SK-N-SH (cell line): ENCODE results near the gene ITM2B. TPM values are rescaled to one million over a fixed set of nuclear protein-coding genes. Genes with fewer than 3 reads are reported as not detected.

Experiments used
- CTCF ChIA-PET: fragments of 300-600, 350-600 bp; formaldehyde crosslinking; extraction: SDS; loops from one replicate; lab custom pipeline; 2021; lab: Yijun Ruan, JAX
- POLR2A ChIA-PET: fragments of 350-600 bp; sonication (Branson Sonifier 250); formaldehyde crosslinking; extraction: SDS; loops from one replicate; lab custom pipeline; 2020; ENCODE audit warnings: antibody characterized with exemption, inconsistent platforms; lab: Yijun Ruan, JAX
- DNase-seq: peaks from one replicate; pipeline ENCODE4 v3.0.0; 2012
- H2AFZ ChIP-seq: fragments of 200-600 bp; sonication (generic); 2 replicates; pipeline ENCODE4 v1.8.1; 2016; ENCODE audit warnings: antibody characterized with exemption, mild to moderate bottlenecking, low read depth
- H3F3A ChIP-seq: fragments of 200-600 bp; sonication (generic); replicated peaks from 2 replicates; pipeline ENCODE3; 2016; ENCODE audit warnings: antibody characterized with exemption, mild to moderate bottlenecking; ENCODE audit not compliant: insufficient read depth
- H3K27ac ChIP-seq, 2 experiments: fragments of 200-500 bp in 1 of 2; fragments of 200-600 bp in 1 of 2; sonication (Bioruptor generic) in 1 of 2; sonication (generic), shearing (Covaris generic) in 1 of 2; 2 replicates each; pipeline versions ENCODE4 v1.5.1 to v1.6.1; 2014 to 2016; ENCODE audit warnings: low read depth in 2 of 2, inconsistent platforms in 1 of 2, low read length in 1 of 2, mild to moderate bottlenecking in 1 of 2, mixed read lengths in 1 of 2
- H3K27me3 ChIP-seq: fragments of 200-600 bp; sonication (generic), shearing (Covaris generic); 2 replicates; pipeline ENCODE4 v1.6.1; 2016; ENCODE audit warnings: mixed run types; ENCODE audit not compliant: insufficient read depth
- H3K36me3 ChIP-seq, 2 experiments: fragments of 200-500 bp in 1 of 2; fragments of 200-600 bp in 1 of 2; sonication (Bioruptor generic) in 1 of 2; sonication (generic) in 1 of 2; replicated peaks in 1 of 2; 2 replicates each; pipeline versions ENCODE3 to v1.5.1; 2014 to 2016; ENCODE audit warnings: low read length in 1 of 2, mild to moderate bottlenecking in 1 of 2; ENCODE audit not compliant: insufficient read depth in 2 of 2, control insufficient read depth in 1 of 2
- H3K4me1 ChIP-seq, 2 experiments: fragments of 200-500 bp in 1 of 2; fragments of 200-600 bp in 1 of 2; sonication (Bioruptor generic) in 1 of 2; sonication (generic), shearing (Covaris generic) in 1 of 2; 2 replicates each; pipeline versions ENCODE4 v1.5.1 to v1.6.1; 2014 to 2016; ENCODE audit warnings: low read depth in 1 of 2, low read length in 1 of 2, mixed run types in 1 of 2; ENCODE audit not compliant: insufficient read depth in 2 of 2, control insufficient read depth in 1 of 2
- H3K4me2 ChIP-seq: fragments of 200-600 bp; sonication (generic), shearing (Covaris generic); 2 replicates; pipeline ENCODE4 v1.6.1; 2017; ENCODE audit warnings: mixed run types
- H3K4me3 ChIP-seq, 2 experiments: fragments of 200-500 bp in 1 of 2; fragments of 200-600 bp in 1 of 2; sonication (Bioruptor generic) in 1 of 2; sonication (generic), shearing (Covaris generic) in 1 of 2; 2 replicates each; pipeline versions ENCODE4 v1.5.1 to v1.8.1; 2014 to 2016; ENCODE audit warnings: low read depth in 2 of 2, inconsistent platforms in 1 of 2, low read length in 1 of 2, mild to moderate bottlenecking in 1 of 2, mixed read lengths in 1 of 2, moderate library complexity in 1 of 2
- H3K79me2 ChIP-seq: fragments of 200-600 bp; sonication (generic); 2 replicates; pipeline ENCODE4 v1.8.1; 2017; ENCODE audit warnings: mild to moderate bottlenecking; ENCODE audit not compliant: insufficient read depth
- H3K9ac ChIP-seq: fragments of 200-600 bp; sonication (generic); 2 replicates; pipeline ENCODE4 v1.6.1; 2017; ENCODE audit warnings: mixed run types
- H3K9me2 ChIP-seq: fragments of 200-600 bp; sonication (generic); 2 replicates; pipeline ENCODE4 v1.6.1; 2017; ENCODE audit warnings: mixed run types
- H3K9me3 ChIP-seq: fragments of 200-600 bp; sonication (generic); 2 replicates; pipeline ENCODE4 v1.6.1; 2017; ENCODE audit warnings: mixed run types, mild to moderate bottlenecking, moderate library complexity
- H4K20me1 ChIP-seq: fragments of 200-600 bp; sonication (generic); 2 replicates; pipeline ENCODE4 v1.6.1; 2017; ENCODE audit warnings: mild to moderate bottlenecking, mixed run types; ENCODE audit not compliant: insufficient read depth
- EP300 ChIP-seq, 2 experiments: IDR thresholded peaks; 2 replicates each; pipeline versions ENCODE4 v1.4.0 to v1.6.1; 2012; ENCODE audit warnings: borderline replicate concordance in 1 of 2, low read depth in 1 of 2, low read length in 1 of 2
- EZH2phosphoT487 ChIP-seq: fragments of 200-600 bp; sonication (generic); IDR thresholded peaks from 2 replicates; pipeline ENCODE4 v1.6.1; 2017; ENCODE audit warnings: low read depth, mixed run types, mild to moderate bottlenecking, antibody characterized with exemption, moderate library complexity, borderline replicate concordance
- FOSL2 ChIP-seq: IDR thresholded peaks from 2 replicates; pipeline ENCODE4 v1.4.0; 2012; ENCODE audit warnings: low read depth, mild to moderate bottlenecking, moderate library complexity, borderline replicate concordance
- FOXJ3 ChIP-seq: sonication (generic); formaldehyde crosslinking; IDR thresholded peaks from 2 replicates; pipeline ENCODE4 v1.5.1; 2020; ENCODE audit warnings: mild to moderate bottlenecking, missing genetic modification reagents
- GATA2 ChIP-seq: sonication (generic); formaldehyde crosslinking; IDR thresholded peaks from 2 replicates; pipeline ENCODE4 v1.5.0; 2020; ENCODE audit warnings: mild to moderate bottlenecking, missing genetic modification reagents
- JUND ChIP-seq: IDR thresholded peaks from 2 replicates; pipeline ENCODE4 v1.4.0; 2012
- MAX ChIP-seq: IDR thresholded peaks from 2 replicates; pipeline ENCODE4 v1.4.0; 2012; ENCODE audit warnings: low read depth
- MEF2A ChIP-seq: IDR thresholded peaks from 2 replicates; pipeline ENCODE4 v1.4.0; 2012; ENCODE audit warnings: low read depth, borderline replicate concordance
- MXI1 ChIP-seq: IDR thresholded peaks from 2 replicates; pipeline ENCODE4 v1.6.1; 2012; ENCODE audit warnings: mild to moderate bottlenecking, low read depth, low read length, improper control_type of control experiment
- NFIC ChIP-seq: IDR thresholded peaks from 2 replicates; pipeline ENCODE4 v1.4.0; 2012; ENCODE audit warnings: borderline replicate concordance
- NRF1 ChIP-seq: IDR thresholded peaks from 2 replicates; pipeline ENCODE4 v1.6.1; 2012; ENCODE audit warnings: low read depth, mild to moderate bottlenecking, low read length
- POLR2AphosphoS5 ChIP-seq: IDR thresholded peaks from 2 replicates; pipeline ENCODE4 v1.6.1; 2012; ENCODE audit warnings: low read depth, low read length
- RAD21 ChIP-seq: IDR thresholded peaks from 2 replicates; pipeline ENCODE4 v1.6.1; 2012; ENCODE audit warnings: mild to moderate bottlenecking, low read length
- RXRA ChIP-seq: IDR thresholded peaks from 2 replicates; pipeline ENCODE4 v1.4.0; 2012; ENCODE audit warnings: low read depth, mild to moderate bottlenecking, borderline replicate concordance
- SIN3A ChIP-seq: IDR thresholded peaks from 2 replicates; pipeline ENCODE4 v1.6.1; 2012; ENCODE audit warnings: low read depth, mild to moderate bottlenecking, low read length, moderate library complexity, borderline replicate concordance
- TEAD4 ChIP-seq: IDR thresholded peaks from 2 replicates; pipeline ENCODE4 v1.4.0; 2012; ENCODE audit warnings: mild to moderate bottlenecking, borderline replicate concordance; ENCODE audit not compliant: insufficient read depth
- USF1 ChIP-seq: IDR thresholded peaks from 2 replicates; pipeline ENCODE4 v1.4.0; 2012; ENCODE audit warnings: low read depth, borderline replicate concordance
- YY1 ChIP-seq: IDR thresholded peaks from 2 replicates; pipeline ENCODE4 v1.4.0; 2012; ENCODE audit warnings: low read depth, mild to moderate bottlenecking
- ZBTB33 ChIP-seq: IDR thresholded peaks from 2 replicates; pipeline ENCODE4 v1.4.0; 2012; ENCODE audit warnings: low read depth, borderline replicate concordance
- WGBS: methylation state at CpG from one replicate; pipeline ENCODE4 v1.1.6; 2017; ENCODE audit warnings: low lambda C conversion rate; 5-methylcytosine and 5-hydroxymethylcytosine counted together
- polyA plus RNA-seq, 3 experiments: library from polyadenylated mRNA; depleted of rRNA; stranded (reverse); fragments of >200 nt; gene quantifications; 2 replicates each; pipeline ENCODE4 v1.2.3, GENCODE V29; 2012

The ITM2B gene
- polyA plus RNA-seq, 1 of the 3 experiments (the other 2 are of a cell fraction) = 184 TPM

GRCh38 chr13:48258430-48258829 is 25.4 kb downstream of the ITM2B start:
- H3K4me3 ChIP-seq = no peak overlapping the region
- peaks cover 2% of the 10 kb centered on the region; the same call in 1 of the 2 replicates for H3K79me2 ChIP-seq
- H3K36me3 ChIP-seq = peaks cover 82 to 83% of the 10 kb centered on the region in 2 experiments
- H3K4me1 ChIP-seq = no peaks in the 10 kb centered on the region
- TF ChIP-seq RAD21 (no peak), JUND (no peak), GATA2 (CRISPR knock-in tag) (no peak), RXRA (no peak), USF1 (no peak), NFIC (no peak), MAX (no peak), FOSL2 (no peak), MEF2A (no peak), TEAD4 (no peak), POLR2AphosphoS5 (no peak)
- no peaks in the 10 kb centered on the region for H3K9me3 ChIP-seq
- H3K9me2 ChIP-seq = no peaks in the 10 kb centered on the region
- ChIA-PET POLR2A (no interaction called here), CTCF (no interaction called here)
- H4K20me1 ChIP-seq = no peaks in the 10 kb centered on the region
- no peak overlapping the region for H2AFZ ChIP-seq
- no peaks in the 10 kb centered on the region for H3K27me3 ChIP-seq
- no peak overlapping the region for H3K9ac ChIP-seq
- 96% methylated on average over 3 of the region's 3 CpGs for WGBS
- H3F3A ChIP-seq = no peaks in the 10 kb centered on the region
- no peak for DNase-seq
- H3K27ac ChIP-seq = no peak overlapping the region
- no peak overlapping the region for H3K4me2 ChIP-seq

- Histone ChIP-seq H3K27ac (no peak overlapping the region), H2AFZ (no peak overlapping the region), H3K4me2 (no peak overlapping the region), H3K9me3 (no peaks in the 10 kb centered on the region), H3K36me3 (peaks cover 77 to 85% of the 10 kb centered on the region in 2 experiments), H4K20me1 (no peaks in the 10 kb centered on the region), H3K9ac (no peak overlapping the region), H3K4me3 (no peak overlapping the region), H3K9me2 (no peaks in the 10 kb centered on the region), H3K79me2 (no peaks in the 10 kb centered on the region), H3F3A (no peaks in the 10 kb centered on the region), H3K4me1 (no peaks in the 10 kb centered on the region), H3K27me3 (no peaks in the 10 kb centered on the region)
- ChIA-PET POLR2A (no interaction called here), CTCF (no interaction called here)
- TF ChIP-seq SIN3A = no peak
- TF ChIP-seq YY1 = no peak
- no peak for TF ChIP-seq NRF1
- 95% methylated on average over 4 of the region's 4 CpGs for WGBS
- DNase-seq = no peak
Measured at GRCh38 chr13:48260970-48261369, 28.0 kb downstream of the ITM2B start.

GRCh38 chr13:48263196-48263595 is 30.2 kb downstream of the ITM2B start:
- Histone ChIP-seq H3K27me3 (no peaks in the 10 kb centered on the region), H2AFZ (no peak overlapping the region), H4K20me1 (no peaks in the 10 kb centered on the region), H3K9me2 (no peaks in the 10 kb centered on the region), H3K4me2 (no peak overlapping the region), H3K27ac (no peak overlapping the region), H3K79me2 (no peaks in the 10 kb centered on the region), H3K9ac (no peak overlapping the region), H3F3A (peaks cover 6% of the 10 kb centered on the region), H3K36me3 (peaks cover 55 to 63% of the 10 kb centered on the region in 2 experiments), H3K4me1 (peaks cover 0 to 8% of the 10 kb centered on the region in 2 experiments; a peak in 1 of 4 replicates), H3K9me3 (no peaks in the 10 kb centered on the region), H3K4me3 (no peak overlapping the region)
- POLR2A ChIA-PET = no interaction called here
- CTCF ChIA-PET = no interaction called here
- no peak for DNase-seq
- WGBS = 100% methylated on average over 1 of the region's 1 CpG
- no peak for TF ChIP-seq MXI1
- TF ChIP-seq NRF1 = no peak
- no peak for TF ChIP-seq MEF2A
- TF ChIP-seq EP300 (IDR thresholded peaks at IDR 0.05; ENCODE audit: borderline replicate concordance in 1 of 2, low read depth in 1 of 2, low read length in 1 of 2) = no peak
- no peak for TF ChIP-seq YY1
- TF ChIP-seq MAX = no peak
- TF ChIP-seq NFIC = no peak
- no peak for TF ChIP-seq EZH2phosphoT487
- TF ChIP-seq ZBTB33 = no peak
- TF ChIP-seq POLR2AphosphoS5 = no peak
- no peak for TF ChIP-seq JUND
- no peak for TF ChIP-seq USF1
- TF ChIP-seq GATA2 (CRISPR knock-in tag) = no peak
- TF ChIP-seq FOXJ3 (CRISPR knock-in tag) = no peak
